Measurements from ENCODE around the gene OR10G4.

DNA sequence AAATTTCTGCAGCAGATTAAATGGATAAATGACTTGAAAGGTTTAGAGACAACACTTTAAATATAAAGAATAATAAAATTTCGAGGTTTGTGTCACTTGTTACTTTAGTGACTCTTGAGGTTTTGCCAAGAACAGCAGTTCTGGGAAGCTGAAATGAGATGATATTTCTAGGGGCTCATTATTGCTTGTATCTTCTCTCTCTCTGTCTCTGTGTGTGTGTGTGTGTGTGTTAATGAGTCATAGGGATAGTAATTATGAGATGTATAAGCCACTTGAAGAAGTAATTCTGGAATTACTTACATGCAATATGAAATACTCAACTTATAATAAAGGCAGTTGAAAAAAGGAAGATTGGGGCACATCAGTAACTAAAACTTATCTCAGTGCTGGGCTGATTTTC, 38.0 kb downstream of the OR10G4 start:
- TF ChIP-seq, protein P1, sequence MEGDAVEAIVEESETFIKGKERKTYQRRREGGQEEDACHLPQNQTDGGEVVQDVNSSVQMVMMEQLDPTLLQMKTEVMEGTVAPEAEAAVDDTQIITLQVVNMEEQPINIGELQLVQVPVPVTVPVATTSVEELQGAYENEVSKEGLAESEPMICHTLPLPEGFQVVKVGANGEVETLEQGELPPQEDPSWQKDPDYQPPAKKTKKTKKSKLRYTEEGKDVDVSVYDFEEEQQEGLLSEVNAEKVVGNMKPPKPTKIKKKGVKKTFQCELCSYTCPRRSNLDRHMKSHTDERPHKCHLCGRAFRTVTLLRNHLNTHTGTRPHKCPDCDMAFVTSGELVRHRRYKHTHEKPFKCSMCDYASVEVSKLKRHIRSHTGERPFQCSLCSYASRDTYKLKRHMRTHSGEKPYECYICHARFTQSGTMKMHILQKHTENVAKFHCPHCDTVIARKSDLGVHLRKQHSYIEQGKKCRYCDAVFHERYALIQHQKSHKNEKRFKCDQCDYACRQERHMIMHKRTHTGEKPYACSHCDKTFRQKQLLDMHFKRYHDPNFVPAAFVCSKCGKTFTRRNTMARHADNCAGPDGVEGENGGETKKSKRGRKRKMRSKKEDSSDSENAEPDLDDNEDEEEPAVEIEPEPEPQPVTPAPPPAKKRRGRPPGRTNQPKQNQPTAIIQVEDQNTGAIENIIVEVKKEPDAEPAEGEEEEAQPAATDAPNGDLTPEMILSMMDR (conservative IDR thresholded peaks at IDR 0.05 in 1 of 2, IDR thresholded peaks at IDR 0.05 in 1 of 2; ENCODE audit: low read depth in 1 of 2, low read length in 2 of 2) = no peak
- no peak for TF ChIP-seq EZH2 (IDR thresholded peaks at IDR 0.05; ENCODE audit: low read length, missing control alignments)
